GM19238 (cell line): ENCODE data around the gene SLC40A1.

Experiments used
- DNase-seq: peaks from one replicate; pipeline ENCODE4 v3.0.0; 2011; ENCODE audit warnings: low spot score; ENCODE audit not compliant: insufficient read length

Gene SLC40A1

DNA sequence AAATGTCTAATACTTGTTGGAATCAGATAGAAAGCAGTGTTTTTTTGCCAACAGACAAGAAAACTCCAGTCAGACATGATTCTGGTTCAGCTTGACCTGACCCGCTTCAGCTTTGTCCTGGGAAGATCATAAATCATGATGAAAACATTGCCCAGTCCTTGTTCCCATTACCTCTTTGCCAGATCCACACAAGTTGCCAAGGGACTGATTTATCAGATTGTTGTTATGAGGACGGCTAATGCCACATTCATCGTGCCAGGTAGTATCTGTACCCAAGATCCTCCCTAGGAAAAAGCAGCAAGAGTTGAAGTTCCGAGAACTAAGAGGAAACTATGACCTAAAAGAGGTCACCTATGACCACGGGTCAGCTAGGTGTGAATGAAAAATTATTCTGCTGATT lies 39.0 kb downstream of the SLC40A1 start:
- no peak for DNase-seq

DNA sequence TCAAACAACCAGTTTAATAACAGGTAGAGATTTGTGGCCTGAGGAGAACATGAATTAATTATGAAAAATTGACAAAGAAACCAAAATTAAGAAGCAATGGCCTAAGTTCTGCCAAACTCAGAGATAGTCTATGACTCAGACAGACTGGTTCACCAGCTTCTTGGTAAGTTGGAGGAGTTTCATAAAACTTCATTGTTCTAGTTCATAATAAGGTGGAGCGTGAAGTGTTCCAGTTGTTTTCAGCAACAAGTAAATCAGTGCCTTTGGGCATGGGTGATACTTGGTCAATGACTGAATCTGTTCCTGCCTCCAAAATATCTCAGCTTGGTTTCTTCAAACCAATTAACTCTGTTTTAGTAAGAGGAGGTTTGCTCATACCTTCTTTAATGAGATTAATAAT lies 40.0 kb downstream of the SLC40A1 start:
- DNase-seq: no peak

DNA sequence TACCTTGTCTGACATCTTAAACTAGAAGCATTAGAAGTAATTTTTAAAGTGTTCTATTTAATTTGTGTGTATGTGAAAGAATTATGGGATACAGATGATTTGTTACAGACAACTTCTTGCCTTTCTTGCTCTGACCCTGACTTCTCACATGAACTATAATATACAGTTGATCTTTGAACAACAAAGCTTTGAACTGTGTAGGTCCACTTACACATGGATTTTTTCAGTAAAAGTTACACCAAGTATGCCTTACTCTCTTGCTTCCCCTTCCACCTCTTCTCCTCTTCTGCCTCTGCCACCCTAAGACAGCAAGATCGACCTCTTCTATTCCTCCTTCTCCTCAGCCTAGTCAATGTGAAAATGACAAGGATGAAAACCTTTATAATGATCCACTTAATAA lies 42.2 kb downstream of the SLC40A1 start:
- no peak for DNase-seq

DNA sequence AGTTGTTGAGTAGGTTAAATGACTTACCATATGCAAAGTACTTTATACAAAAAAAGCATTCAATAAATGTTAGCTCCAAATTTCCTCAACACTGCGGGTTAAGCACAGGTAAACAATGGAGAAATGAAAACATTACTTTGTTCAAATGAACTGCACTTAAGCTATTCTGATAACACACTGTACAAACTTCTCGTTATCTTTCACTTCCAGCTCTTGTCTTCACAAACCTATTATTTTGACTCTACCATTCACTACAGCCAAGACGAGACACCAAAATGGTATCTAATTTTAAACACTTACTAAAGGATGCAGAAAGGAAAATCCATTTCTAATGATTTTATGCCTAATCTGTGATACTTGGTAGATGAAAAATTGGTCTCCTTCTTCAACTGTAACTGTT lies 43.8 kb downstream of the SLC40A1 start:
- no peak for DNase-seq

DNA sequence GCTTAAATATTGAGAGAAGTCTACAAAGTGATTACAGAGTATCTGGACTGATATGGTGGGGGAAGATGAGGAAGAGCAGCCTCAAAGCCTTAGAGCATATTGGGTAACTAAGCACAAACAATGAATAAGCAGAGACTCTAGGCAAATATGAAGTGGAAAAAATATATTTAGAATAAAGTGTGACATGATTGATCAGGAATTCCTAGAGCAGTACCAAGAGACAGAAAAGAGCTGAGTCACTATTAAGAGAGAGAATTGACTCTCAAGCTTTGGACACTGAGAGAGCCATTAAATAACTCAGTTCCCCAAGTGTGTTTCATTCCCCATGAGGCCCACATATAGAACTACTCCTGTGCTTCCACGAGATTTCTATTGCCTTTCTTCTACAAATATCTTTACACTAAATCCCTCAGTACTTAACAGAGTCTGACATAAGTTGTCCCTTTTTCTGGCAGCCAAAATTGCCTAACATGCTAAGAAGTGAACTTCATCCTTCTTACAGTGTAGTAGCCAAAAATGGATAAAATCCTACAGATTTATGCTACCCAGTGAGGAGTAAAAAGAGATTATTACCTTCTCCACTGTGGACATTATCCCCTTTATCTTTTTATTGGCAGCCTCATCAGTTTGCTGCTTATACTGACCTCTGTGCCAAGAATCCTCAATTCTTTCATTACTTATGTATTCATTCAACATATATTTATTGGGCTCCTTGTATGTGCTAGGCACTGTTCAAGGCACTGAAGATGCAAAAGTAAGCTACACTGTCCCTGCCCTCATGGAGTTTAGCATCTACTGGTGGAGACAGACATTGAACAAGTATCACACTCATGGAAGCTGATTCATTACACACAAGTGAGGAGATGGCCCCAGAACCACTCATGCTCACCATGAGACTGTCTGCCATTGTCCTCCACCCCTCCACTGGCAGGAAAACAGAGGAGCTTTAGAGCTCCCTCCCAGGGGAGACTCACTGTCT lies 45.4 kb downstream of the SLC40A1 start:
- no peak for DNase-seq

DNA sequence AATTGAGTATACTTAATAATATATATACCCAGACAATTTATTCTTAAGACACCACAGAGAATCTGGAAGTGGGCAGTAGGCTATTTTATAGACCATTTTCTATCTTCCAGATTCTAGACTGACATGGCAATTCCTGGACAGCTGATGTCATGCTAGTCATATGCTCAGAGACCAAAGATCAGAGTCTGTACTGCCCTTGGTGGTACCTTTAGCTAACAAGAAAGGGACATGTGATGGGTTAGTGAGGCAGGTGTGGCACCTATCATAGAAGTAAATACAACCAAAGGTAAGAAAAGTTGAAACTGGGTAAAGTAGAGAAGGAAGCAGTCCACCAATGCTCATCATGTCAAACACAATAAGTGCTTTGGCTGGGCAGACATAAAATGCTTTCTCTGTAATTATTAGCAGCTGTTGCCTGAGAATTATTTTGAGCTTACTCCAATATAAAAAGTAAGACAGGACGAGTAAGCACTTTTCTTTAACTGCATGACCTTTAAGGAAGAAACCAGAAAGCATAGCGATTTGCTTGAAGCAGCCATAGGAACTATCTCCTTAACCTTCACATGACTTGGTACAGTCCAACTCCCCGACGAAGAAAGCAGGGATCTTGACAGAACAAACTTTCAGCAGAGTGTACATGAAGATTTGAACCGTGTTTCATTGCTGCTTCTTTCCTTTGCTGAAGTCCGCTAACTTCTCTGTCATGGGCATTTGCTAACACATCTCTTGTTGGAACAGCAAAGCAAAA lies 47.1 kb downstream of the SLC40A1 start:
- no peak for DNase-seq

DNA sequence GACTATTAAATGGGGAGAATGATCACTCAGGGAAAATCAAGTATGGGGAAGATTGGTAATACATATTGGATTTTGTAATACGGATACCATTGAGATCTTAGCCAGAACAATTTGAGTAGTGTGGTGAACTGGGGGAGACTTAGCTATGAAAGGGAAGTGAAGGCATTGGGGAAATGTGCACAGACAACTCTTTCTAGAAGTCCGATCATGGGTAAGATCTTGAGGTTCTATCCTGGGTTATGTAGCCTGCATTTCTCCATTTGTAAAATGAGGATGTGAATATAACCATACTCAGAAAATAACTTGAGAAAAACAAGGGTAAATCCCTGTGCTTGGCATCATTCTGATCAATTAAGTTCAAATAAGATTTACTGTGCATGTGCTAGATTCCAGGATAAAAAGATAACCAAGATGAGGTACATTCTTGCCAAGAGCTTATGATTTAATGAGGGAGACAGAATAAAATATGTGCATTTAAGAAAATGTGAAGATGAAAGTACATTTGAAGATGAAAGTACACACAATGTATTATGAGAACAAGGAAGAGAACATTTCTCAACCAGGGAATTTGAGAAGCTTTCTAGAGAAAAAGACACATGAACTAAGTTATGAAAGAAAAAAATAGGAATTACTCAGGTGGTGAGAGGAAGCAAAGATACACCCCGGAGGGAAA lies 49.5 kb downstream of the SLC40A1 start:
- no peak for DNase-seq

DNA sequence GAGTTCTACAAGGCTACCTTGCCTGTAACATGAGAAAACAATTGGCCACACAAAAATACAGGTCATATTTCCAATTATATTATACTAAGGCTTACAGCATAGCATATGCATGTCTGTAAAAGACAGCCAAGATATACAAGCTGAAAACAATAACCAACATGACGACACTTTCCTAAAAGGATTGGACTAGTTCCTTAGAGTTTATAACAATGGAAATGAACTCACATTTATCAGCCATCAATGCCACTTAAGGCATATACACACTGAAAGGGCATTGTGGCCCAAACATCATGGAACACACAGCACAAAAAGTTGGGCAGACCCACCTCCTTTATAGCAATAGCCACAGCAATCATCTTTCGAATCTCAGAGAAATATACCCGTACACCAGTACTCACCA lies 52.0 kb downstream of the SLC40A1 start:
- no peak for DNase-seq

DNA sequence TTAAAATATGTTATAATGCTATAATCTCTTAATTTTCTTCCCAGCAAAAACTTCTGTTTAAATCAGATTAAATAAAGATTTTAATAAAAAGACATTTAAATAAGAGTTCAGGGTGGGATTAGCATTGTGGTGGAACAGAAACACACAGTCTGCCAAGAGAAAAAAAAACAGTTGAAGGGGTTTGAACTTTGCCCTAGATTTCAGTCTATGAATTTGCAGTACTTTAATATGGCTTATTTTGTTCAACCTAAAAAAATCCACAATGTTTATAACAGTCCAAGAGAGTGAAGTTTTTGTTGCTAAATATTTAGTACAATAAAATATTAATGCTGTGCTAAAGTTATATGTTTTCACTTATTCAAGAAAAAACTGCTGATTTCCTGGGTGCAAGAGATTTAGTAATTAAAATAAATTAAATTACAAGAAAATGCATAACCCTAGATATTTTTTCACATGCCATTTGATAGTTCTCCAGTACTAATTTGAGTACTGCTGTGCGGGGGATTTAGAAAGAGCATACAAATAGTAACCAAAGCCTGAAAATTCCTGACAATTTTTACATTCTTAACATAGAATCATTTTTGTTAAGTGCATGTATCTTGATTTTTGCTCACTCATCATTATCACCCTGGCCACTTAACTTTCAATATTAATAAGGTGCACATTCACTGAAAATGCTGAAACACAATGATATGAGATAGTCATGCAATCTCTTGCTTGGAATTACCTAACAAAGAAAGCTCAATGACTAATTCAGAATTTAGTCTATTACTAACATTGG lies 52.6 kb downstream of the SLC40A1 start:
- DNase-seq: no peak

DNA sequence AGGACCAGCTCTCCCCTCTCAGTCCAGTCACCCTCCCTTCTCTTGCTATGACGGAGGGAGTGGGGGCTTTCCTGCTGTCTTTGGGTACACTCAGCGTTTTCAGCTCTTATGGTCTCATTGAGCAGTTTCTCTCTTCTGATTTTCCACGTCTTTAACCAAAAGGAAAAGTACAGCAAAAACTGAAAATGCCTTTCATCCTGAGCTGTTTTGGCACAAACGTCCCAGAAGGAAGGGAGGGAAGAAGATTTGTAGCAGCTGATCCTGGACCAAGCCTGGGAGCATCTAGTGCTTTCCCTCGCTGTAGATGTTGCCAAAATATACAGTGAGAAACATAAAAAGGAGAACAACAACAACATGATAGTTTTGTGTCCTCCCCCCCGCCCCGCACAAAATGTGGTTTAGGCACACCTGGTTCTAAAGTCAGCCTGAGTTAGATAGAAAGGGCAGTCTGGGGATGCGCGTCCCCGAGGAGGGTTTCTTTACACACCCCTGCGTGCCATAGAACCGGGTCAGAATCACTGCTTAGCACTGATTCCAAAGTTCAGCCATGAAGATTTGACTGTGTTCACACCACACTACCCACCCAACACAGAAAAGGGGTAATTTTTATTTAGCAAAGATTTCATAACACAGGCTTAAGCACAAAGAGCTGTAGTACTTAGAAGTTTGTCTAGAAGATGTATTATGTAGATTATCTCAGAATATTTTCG lies 53.4 kb downstream of the SLC40A1 start:
- DNase-seq: no peak

DNA sequence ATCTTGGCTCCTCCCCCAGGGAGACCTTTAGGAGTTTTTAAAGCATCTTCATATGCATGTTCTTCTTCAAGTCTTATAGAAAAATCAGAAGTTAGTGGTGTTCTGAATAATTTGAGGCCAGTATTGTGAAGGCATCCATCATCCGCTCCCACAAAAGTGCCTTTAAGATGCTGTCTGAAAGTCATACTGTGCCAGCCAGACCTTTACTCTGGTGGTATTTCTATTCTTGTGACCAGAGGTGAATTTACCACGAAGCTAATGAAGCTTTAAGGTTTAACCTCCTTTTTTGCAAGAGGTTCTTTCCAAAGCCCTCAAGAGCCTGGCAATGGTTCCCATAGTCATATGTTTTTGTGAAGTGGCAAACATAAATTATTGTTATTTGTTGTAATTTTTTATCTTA lies 54.3 kb downstream of the SLC40A1 start:
- no peak for DNase-seq

DNA sequence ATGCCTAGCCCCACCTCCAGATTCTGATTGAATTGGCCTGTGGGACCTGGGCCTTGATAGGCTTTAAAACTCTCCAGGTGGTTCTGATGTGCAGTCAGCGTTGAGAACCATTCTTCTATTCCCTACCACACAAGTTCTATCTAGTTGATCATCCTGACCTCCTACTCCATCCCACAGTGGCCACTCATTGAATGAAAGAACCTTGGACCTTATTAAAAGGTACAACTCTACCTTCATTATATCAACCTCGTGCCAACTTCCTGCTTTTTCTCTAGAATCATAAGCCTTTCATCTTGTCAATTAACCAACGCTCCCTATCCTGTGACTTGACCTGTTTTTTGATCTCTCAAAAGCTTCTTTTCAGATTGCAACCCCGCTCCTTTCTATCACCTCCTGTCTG lies 55.8 kb downstream of the SLC40A1 start:
- DNase-seq: no peak

DNA sequence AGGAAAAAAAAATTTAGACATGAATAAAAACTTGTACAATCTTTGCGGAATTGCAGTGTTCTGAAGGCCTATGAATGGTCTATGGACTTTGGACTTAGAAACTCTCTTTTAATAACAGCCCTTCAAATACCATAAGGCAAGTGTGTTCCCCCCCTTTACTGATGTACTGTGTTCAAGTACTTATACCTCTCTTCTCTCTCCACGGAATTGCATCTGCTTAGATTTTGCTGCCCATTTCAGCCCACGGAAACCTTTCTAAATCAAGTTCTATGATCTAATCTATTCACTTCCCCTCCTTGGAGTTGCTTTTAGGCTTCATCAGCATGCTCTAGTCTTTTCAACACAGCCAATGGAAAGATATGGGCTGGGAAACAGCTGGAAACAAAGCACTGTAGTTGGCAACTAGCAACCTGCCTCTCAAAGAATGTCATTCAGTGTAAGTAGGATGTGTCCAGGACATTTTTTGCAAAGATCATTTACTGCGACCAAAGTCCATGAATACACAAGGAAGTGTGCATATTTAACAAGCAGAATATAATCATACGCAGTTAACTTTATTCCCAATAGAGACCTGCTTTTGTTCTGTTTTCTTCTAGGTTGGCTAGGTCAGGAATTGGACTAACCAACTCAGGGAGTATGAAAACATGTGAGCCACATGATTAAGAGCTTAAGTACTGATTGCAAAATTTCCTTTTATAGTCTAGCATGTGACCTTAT lies 58.0 kb downstream of the SLC40A1 start:
- DNase-seq: no peak

DNA sequence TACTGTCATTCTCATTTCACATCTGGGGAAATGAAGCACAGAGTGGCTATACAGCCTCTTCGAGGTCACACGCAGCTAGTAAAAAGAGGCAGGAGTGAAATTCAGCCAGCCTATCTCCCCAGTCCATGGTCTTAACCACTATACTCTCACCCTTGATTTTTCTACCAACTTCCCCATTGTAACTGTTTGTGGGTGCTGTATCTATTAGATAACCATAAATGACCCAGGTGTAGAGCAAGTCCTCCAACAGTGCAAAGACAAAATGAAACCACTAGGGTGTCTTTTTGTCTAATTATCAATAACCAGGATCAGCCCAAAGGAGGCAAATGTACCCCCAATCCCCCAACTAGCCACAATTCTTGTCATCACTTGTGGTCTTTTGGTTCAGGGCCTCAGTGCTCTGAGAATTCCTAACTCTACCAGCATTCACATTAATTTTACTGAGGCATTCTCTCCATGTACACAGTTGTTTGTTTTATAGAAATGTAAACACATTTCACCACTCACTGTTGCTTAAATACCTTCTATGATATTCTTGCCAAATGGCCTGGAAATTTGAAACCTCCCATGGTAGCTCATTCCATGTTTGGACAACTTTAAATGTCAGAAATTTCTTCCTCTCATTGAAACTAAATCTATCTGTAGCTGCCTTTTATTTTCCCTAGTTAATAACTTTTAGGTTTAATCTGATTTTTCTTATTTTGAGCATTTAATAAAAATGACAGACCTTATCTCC lies 58.7 kb downstream of the SLC40A1 start:
- no peak for DNase-seq

DNA sequence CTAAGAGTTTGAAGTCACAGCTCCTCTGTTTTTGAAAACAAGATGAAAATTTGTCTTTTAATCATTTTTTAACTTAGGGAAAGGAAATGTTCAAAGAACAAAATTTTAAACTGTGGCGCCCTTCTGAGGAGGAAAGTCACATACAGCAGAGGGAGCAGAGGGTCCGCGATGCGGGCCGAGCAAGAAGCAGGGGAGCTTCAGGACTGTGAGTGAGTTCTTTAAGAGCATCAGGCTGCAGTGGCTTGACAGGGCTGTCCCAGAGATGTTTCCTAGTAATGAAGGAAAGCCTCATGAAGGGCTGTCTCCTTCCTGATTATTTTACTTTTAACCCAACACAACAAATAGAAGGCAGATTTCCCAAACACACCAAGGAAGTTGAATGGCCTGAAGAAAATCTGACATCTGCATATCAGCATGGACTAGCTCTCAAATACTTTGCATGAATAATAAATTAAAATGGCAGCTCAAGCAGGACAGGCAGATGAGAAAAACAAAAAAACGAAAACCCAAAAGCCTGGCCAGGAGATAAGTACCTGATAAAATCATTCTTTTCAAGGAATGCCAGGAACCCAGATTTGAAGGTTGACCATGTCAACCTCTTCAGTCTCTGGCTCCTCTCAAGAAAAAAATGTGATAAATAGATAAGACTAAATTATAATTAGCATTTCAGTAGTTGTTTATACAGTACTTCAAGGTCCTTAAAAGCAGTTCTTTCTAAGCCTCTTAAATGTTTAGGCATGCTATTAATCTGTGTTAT lies 60.8 kb downstream of the SLC40A1 start:
- DNase-seq: no peak

DNA sequence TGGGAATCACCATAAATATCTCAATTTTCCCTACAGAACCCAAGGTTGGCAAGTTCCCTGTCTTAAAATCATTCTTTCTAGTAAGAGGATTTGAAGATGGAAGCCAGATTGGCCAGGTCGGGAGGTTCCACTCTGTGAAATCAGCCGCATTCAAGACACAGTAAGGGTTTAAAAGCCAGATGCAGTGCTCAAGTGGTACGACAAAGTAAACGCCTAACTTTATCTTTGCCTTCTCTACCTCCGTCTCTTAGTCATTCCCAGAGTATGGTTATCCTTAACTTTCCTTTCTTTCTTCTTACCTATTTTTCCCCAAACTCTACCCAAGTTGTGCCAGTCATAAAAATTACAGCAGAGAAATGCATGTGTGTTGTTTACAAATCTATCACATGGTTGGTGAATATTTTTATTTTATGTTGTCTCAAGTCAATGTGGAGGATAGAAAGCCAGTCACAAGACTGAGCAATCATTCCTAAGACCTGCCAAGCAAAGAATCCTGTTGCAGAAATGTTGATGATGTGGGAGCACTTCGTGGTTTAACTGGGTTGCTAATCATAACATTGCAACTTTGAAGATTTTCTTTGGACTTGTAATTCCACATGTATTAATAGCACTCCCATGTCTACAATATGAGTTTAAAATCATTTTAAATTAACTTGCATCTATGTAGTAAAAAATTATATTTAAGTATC lies 62.6 kb downstream of the SLC40A1 start:
- DNase-seq: no peak

DNA sequence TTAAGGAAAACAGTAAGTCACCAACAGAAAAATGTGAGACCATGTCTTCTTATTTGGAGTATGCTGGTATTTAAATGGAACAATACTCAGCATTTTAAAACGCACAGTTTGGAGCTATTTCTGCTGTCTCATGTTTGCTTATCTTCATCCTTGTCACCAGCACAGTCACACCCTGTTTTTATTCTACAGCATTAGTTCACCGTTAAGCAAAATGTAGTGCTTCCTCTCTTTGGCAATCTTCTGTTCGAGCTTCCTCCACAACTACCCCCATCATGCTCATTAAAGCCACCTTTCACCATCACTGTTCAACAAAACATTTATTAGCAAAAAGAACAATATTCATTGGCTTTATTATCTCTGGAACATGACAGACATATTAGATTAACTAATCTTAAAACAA lies 64.0 kb downstream of the SLC40A1 start:
- no peak for DNase-seq

DNA sequence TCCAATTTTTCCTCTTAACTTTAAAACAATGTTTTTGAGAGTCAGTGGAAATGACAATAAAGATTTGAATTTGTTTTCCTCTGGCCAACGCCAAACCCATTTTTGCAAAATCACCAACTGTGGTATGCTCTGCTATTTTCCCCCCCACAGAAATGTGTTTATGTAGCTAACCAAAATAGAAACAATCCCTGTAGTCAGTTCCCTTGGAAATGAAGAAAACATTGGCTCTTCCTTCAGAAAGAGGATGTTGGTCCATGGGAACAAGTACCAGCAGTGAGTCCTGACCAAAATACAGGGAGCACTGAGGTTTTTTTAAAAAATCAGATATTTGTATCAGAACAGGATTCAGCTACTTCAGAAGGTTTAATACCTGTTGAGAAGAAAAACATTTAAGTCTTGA lies 65.3 kb downstream of the SLC40A1 start:
- no peak for DNase-seq
